ENCODE results near the gene TRIM38. TPM values are rescaled to one million over a fixed set of nuclear protein-coding genes. Genes with fewer than 3 reads are reported as not detected.
A peak's percentile ranks its signal among the peaks of the same experiment; 100 is the strongest.

TRIM38 gene
- total and polyA plus RNA-seq, 2 of the 13 experiments (the other 11 are each of a cell fraction or from before 2014, with no cell fraction given), result 2.5 to 3.1 TPM

GRCh38 chr6:26026833-26027490 is 64.4 kb downstream of the TRIM38 start:
- Histone ChIP-seq H3K4me3 (replicated peaks in 1 of 3; ENCODE audit: insufficient read depth in 1 of 3, low read depth in 2 of 3, low read length in 3 of 3) (peak overlapping the region; percentile 59 to 80 (median 71)), H3K9me3 (ENCODE audit: low read length) (no peaks in the 10 kb centered on the region), H3K27ac (ENCODE audit: extremely low read length, insufficient read depth, low read length) (peak overlapping the region; percentile 93), H4K20me1 (ENCODE audit: insufficient read depth, low read length) (no peaks in the 10 kb centered on the region), H2AFZ (ENCODE audit: low read length) (no peak overlapping the region), H3K4me2 (ENCODE audit: low read depth, low read length) (peak overlapping the region; percentile 95), H3K36me3 (replicated peaks in 1 of 2; ENCODE audit: control insufficient read depth in 1 of 2, insufficient read depth in 2 of 2, low read length in 2 of 2) (no peaks in the 10 kb centered on the region), H3K79me2 (ENCODE audit: insufficient read depth, low read length) (no peaks in the 10 kb centered on the region), H3K9ac (ENCODE audit: insufficient read depth, low read depth, low read length) (peak overlapping the region; percentile 82), H3K27me3 (ENCODE audit: control insufficient read depth in 1 of 2, insufficient read depth in 2 of 2, low read length in 2 of 2) (no peaks in the 10 kb centered on the region; a peak in 1 of 5 replicates), H3K4me1 (ENCODE audit: insufficient read depth, low read length) (peaks cover 54% of the 10 kb centered on the region)
- BruUV-seq (replicated peaks), result TSS peak; percentile 55
- FAIRE-seq (peak; percentile 87), ATAC-seq (peak; percentile 42), DNase-seq (ENCODE audit: low spot score) (peak; percentile 97)
- WGBS (ENCODE audit: low lambda C conversion rate), result 2% methylated on average over 31 of the region's 44 CpGs
- in situ Hi-C loops (cut with HindIII; ENCODE audit: extremely low pct_ligation_motif_present, low pct_unique_long_range_greater_than_20kb), result no loop called here
- ChIA-PET CTCF (ENCODE audit: low intra/inter-chr PET ratio, low total read pairs) (interaction anchor here (1.1 kb wide), 2 partner anchors 36 to 70 kb away, joined by 3 to 4 read pairs; no protein-coding TSS in a partner anchor), POLR2A (interaction anchor here (0.9 to 12.3 kb wide), 25 partner anchors 10 to 1866 kb away, joined by 3 to 322 read pairs (median 5); partner anchors contain the start of gene HFE)
- intact Hi-C loops (cut with micrococcal nuclease; ENCODE audit: unreplicated experiment), result loop anchor here (1.0 to 10.0 kb wide), 6 partner anchors 16 to 508 kb away; partner anchors contain the start of gene HMGN4
- no peak for TF ChIP-seq ZNF260 (CRISPR knock-in tag; IDR thresholded peaks at IDR 0.05; ENCODE audit: borderline replicate concordance, low read depth)
- peak; percentile 69; the same call in 1 of the 2 replicates for TF ChIP-seq SIX1 (CRISPR knock-in tag; IDR thresholded peaks at IDR 0.05; ENCODE audit: borderline replicate concordance)
- peak; percentile 91 for TF ChIP-seq ZNF446 (CRISPR knock-in tag; IDR thresholded peaks at IDR 0.05)
- TF ChIP-seq THAP8 (CRISPR knock-in tag; IDR thresholded peaks at IDR 0.05; ENCODE audit: borderline replicate concordance), result no peak
- peak; percentile 88; the same call in 1 of the 2 replicates for TF ChIP-seq ZNF691 (CRISPR knock-in tag; IDR thresholded peaks at IDR 0.05; ENCODE audit: borderline replicate concordance, low read depth)
- TF ChIP-seq KAT8 (CRISPR knock-in tag; IDR thresholded peaks at IDR 0.05), result peak; percentile 90
- TF ChIP-seq MTF2 (CRISPR knock-in tag; IDR thresholded peaks at IDR 0.05; ENCODE audit: borderline replicate concordance), result no peak
- peak; percentile 71; the same call in 1 of the 2 replicates for TF ChIP-seq ZNF639 (CRISPR knock-in tag; conservative IDR thresholded peaks at IDR 0.05)
- no peak for TF ChIP-seq CENPX (CRISPR knock-in tag; IDR thresholded peaks at IDR 0.05)
- TF ChIP-seq ZNF232 (CRISPR knock-in tag; IDR thresholded peaks at IDR 0.05; ENCODE audit: borderline replicate concordance), result peak; percentile 95; the same call in 1 of the 2 replicates
- TF ChIP-seq IRX3 (CRISPR knock-in tag; IDR thresholded peaks at IDR 0.05; ENCODE audit: borderline replicate concordance, low read depth), result peak; percentile 88; the same call in 1 of the 2 replicates
- no peak for TF ChIP-seq MAZ (IDR thresholded peaks at IDR 0.05; ENCODE audit: borderline replicate concordance, low read depth, low read length)
- peak; percentile 85 for TF ChIP-seq MAZ (CRISPR knock-in tag; IDR thresholded peaks at IDR 0.05; ENCODE audit: low read depth)
- TF ChIP-seq POLR2AphosphoS2 (IDR thresholded peaks at IDR 0.05; ENCODE audit: low read depth, low read length), result peak; percentile 85
- TF ChIP-seq ZNF34 (CRISPR knock-in tag; IDR thresholded peaks at IDR 0.05; ENCODE audit: borderline replicate concordance), result 0 out of 2 replicates have a peak, but pooled peaks have one; percentile 39
- no peak; the same call in none of the 2 replicates for TF ChIP-seq ZNF160 (CRISPR knock-in tag; IDR thresholded peaks at IDR 0.05)
- TF ChIP-seq ZNF281 (CRISPR knock-in tag; IDR thresholded peaks at IDR 0.05; ENCODE audit: borderline replicate concordance), result 0 out of 2 replicates have a peak, but pooled peaks have one; percentile 38
